Measurements from ENCODE around the gene SRBD1. TPM values are rescaled to one million over a fixed set of nuclear protein-coding genes. Genes with fewer than 3 reads are reported as not detected.

The SRBD1 gene
- total RNA-seq (10 to 100 TPM in 6 of 10 donors, 1 to 10 TPM in 4; 7.4 to 13.5 (median 11.2) TPM), polyA plus RNA-seq (1 to 10 TPM; 2.5 to 2.9 TPM)
- long read RNA-seq, donor 1, transcript SRBD1-201 (21 exons, 3,681 nt) = major isoform, 10 of 17 reads
- long read RNA-seq, donor 1, partial matches to known transcripts = 4 of 17 reads
- long read RNA-seq, donor 1, other reads (novel, unspliced or antisense) = 3 of 17 reads
- long read RNA-seq, donor 2, transcript SRBD1-201 (21 exons, 3,681 nt) = major isoform, 16 of 21 reads
- long read RNA-seq, donor 2, partial matches to known transcripts = 3 of 21 reads
- long read RNA-seq, donor 2, other reads (novel, unspliced or antisense) = 2 of 21 reads
- long read RNA-seq, donor 3, transcript SRBD1-201 (21 exons, 3,681 nt) = major isoform, 23 of 34 reads
- long read RNA-seq, donor 3, partial matches to known transcripts = 7 of 34 reads
- long read RNA-seq, donor 3, other reads (novel, unspliced or antisense) = 4 of 34 reads

GRCh38 chr2:45611020-45611859 is at the start of gene SRBD1:
Gene SRBD1 (minus strand): TSS chr2:45611267. CDS start chr2:45605441, 5,826 bp downstream.
- peaks cover 3 to 21% (median 12%) of the 10 kb centered on the region in 9 donors for H3K4me1 ChIP-seq
- intact Hi-C loops (cut with DNase I) = no loop called here
- no peak for TF ChIP-seq CTCF (IDR thresholded peaks at IDR 0.05)
- H3K27ac ChIP-seq = peak within 1 kb of the TSS; percentile 31 to 94 (median 91)
- 3 to 4% methylated on average over 44 of the region's 44 CpGs for WGBS, 2 donors
- no peaks in the 10 kb centered on the region for H3K27me3 ChIP-seq
- H3K4me3 ChIP-seq = peak within 1 kb of the TSS; percentile 54 to 86 (median 78)
- no peaks in the 10 kb centered on the region for H3K9me3 ChIP-seq
- H3K36me3 ChIP-seq = no peaks in the 10 kb centered on the region
- peak; percentile 94 to 96 for DNase-seq
- peak; percentile 97 to 99 (median 98) for ATAC-seq

- Histone ChIP-seq H3K4me3 (no peak overlapping the region), H3K27me3 (no peaks in the 10 kb centered on the region), H3K4me1 (peaks cover 12 to 42% (median 28%) of the 10 kb centered on the region in 9 donors), H3K27ac (no peak overlapping the region), H3K36me3 (peaks cover 0 to 4% (median 0%) of the 10 kb centered on the region in 9 donors), H3K9me3 (no peaks in the 10 kb centered on the region)
- no peak for DNase-seq
- ATAC-seq = no peak
- intact Hi-C loops (cut with DNase I) = loop anchor here in 4 of 10 donors (5.0 kb wide), 4 partner anchors 38 to 123 kb away; no protein-coding TSS in a partner anchor
- no peak for TF ChIP-seq CTCF (IDR thresholded peaks at IDR 0.05)
- WGBS, 2 donors = 78 to 84% methylated on average over 3 of the region's 3 CpGs
Observed at GRCh38 chr2:45654250-45654649, 43.2 kb upstream of the SRBD1 start.

GRCh38 chr2:45653122-45653913 is 42.3 kb upstream of the SRBD1 start:
- intact Hi-C loops (cut with DNase I) = loop anchor here in 4 of 10 donors (5.0 kb wide), 4 partner anchors 39 to 124 kb away; no protein-coding TSS in a partner anchor
- no peaks in the 10 kb centered on the region for H3K9me3 ChIP-seq
- peak overlapping the region in 1 of 10 donors; percentile 98 for H3K27ac ChIP-seq
- 77 to 82% methylated on average over 5 of the region's 5 CpGs for WGBS, 2 donors
- ATAC-seq = no peak
- H3K4me3 ChIP-seq = peak overlapping the region; percentile 43 to 94 (median 78)
- peaks cover 0 to 4% (median 0%) of the 10 kb centered on the region in 9 donors for H3K36me3 ChIP-seq
- H3K4me1 ChIP-seq = peaks cover 12 to 52% (median 34%) of the 10 kb centered on the region in 9 donors
- no peak for DNase-seq
- TF ChIP-seq CTCF (IDR thresholded peaks at IDR 0.05) = no peak
- no peaks in the 10 kb centered on the region for H3K27me3 ChIP-seq

All from heart right ventricle (tissue), 16 donors.